Measurements from ENCODE around the gene WWC1. TPM values are rescaled to one million over a fixed set of nuclear protein-coding genes. Genes with fewer than 3 reads are reported as not detected.
A peak's percentile ranks its signal among the peaks of the same experiment; 100 is the strongest.
"Not testable (repeated sequence)": the region's sequence is repeated elsewhere in the genome, so short reads cannot be mapped to it uniquely, and the experiment has no call there.

Gene WWC1
- total RNA-seq, 2 experiments from 2014 or later, result 2.1 to 2.2 TPM

DNA sequence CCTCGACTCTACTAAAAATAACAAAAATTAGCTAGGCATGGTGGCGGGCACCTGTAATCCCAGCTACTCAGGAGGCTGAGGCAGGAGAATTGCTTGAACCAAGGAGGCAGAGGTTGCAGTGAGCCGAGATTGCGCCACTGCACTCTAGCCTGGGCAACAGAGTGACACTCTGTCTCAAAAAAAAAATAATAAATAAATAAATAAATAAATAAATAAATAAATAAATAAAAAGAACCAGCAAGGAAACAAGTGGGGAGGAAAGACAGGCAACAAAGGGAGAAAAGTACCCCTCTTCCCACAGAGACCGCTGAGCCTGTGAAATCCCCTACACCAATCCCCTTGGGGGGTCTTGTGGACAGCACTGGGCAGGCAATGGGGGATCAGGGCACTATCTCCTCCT is 4.6 kb upstream of the WWC1 start:
- intact Hi-C loops (cut with DNase I, micrococcal nuclease), result loop anchor here in 1 of 2 experiments (5.0 kb wide), 1 partner anchor 125 kb away; no protein-coding TSS in a partner anchor
- ATAC-seq, result not testable (repeated sequence)

DNA sequence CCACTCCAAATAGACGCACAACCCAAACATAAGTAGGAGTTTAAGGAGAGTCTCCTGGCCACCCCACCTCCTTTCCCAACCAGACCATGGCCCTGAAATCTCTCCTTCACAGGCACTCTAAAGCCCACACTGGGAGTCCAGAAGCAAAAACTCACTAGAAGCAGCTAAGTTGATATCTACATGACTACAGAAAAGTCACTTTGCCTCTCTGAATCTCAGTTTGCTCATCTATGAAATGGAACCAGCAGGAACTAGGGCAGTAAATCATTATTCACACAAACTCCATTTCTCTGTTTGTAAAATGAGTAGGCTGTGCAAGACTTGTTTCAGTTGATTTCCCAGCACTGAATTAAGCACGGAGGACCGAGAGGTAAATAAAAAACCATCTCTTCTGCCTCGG is 4.1 kb upstream of the WWC1 start:
- intact Hi-C loops (cut with DNase I, micrococcal nuclease), result loop anchor here in 1 of 2 experiments (5.0 kb wide), 1 partner anchor 125 kb away; no protein-coding TSS in a partner anchor
- Mint-ChIP-seq H3K4me1 (peaks cover 25% of the 10 kb centered on the region), H3K36me3 (ENCODE audit: low read depth) (no peaks in the 10 kb centered on the region), H3K9me3 (ENCODE audit: low read depth) (peaks cover 11% of the 10 kb centered on the region), H3K4me3 (no peak overlapping the region), H3K27me3 (peaks cover 27% of the 10 kb centered on the region), H3K27ac (no peak overlapping the region)
- ChIA-PET CTCF (no interaction called here), POLR2A (no interaction called here)
- ATAC-seq (no peak), DNase-seq (no peak)

More for the DNA sequence above, 4.6 kb upstream of the WWC1 start:
- Mint-ChIP-seq H3K9me3 (ENCODE audit: low read depth) (peaks cover 11% of the 10 kb centered on the region), H3K27me3 (peaks cover 29% of the 10 kb centered on the region), H3K4me1 (peaks cover 25% of the 10 kb centered on the region)
- H3K4me3 Mint-ChIP-seq; POLR2A ChIA-PET; H3K27ac Mint-ChIP-seq; H3K36me3 Mint-ChIP-seq (ENCODE audit: low read depth); CTCF ChIA-PET; DNase-seq: not testable (repeated sequence)

DNA sequence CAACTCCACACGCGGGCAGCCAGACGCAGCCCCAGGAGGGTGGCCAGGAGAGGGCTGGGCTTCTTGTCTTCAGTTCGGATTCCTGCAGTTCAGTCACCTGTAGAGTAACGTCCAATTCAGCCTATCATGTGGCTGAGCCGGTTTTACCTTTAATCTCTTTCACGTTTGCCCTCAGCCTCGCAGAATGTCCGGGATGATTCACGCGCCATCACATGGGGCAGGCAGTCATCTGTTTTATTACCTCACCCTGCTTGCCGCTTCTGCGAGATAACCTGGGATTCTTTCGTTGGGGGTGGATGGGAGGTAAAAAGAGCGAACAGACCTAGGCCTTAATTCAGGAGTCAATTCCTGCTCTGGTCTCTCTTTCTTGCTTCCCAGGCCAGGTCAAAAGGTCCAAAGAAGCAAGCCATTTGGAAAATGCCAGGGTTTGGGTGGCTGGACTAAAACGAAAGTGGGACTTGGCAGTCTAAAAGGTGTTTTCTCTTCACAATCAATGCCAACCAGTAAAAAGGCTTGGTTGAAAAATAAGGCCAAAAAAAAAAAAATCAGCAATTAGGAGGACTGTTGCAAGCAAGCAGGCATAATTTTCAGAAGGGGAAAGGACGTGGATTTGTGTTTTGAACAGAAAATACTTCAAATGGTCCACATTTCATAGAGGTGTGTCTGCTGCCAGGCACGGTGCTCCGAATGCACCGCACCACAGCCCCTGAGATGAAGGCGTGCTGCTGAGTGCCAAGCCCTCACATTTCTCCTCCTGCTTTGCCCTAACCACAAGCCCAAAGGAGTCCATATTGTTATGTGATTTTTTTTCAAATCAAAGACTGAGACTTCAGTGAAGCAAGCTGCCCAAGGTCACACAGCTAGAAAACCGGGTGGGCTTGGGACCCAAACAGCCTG is 2.8 kb upstream of the WWC1 start:
- H3K4me1 Mint-ChIP-seq, result peaks cover 25% of the 10 kb centered on the region
- DNase-seq, result no peak
- ATAC-seq, result no peak
- H3K9me3 Mint-ChIP-seq (ENCODE audit: low read depth), result peaks cover 11% of the 10 kb centered on the region
- no peaks in the 10 kb centered on the region for H3K36me3 Mint-ChIP-seq (ENCODE audit: low read depth)
- POLR2A ChIA-PET, result no interaction called here
- CTCF ChIA-PET, result no interaction called here
- no peak overlapping the region for H3K27ac Mint-ChIP-seq
- H3K4me3 Mint-ChIP-seq, result no peak overlapping the region
- H3K27me3 Mint-ChIP-seq, result peaks cover 37% of the 10 kb centered on the region
- intact Hi-C loops (cut with DNase I, micrococcal nuclease), result loop anchor here in 1 of 2 experiments (5.0 kb wide), 1 partner anchor 124 kb away; no protein-coding TSS in a partner anchor

DNA sequence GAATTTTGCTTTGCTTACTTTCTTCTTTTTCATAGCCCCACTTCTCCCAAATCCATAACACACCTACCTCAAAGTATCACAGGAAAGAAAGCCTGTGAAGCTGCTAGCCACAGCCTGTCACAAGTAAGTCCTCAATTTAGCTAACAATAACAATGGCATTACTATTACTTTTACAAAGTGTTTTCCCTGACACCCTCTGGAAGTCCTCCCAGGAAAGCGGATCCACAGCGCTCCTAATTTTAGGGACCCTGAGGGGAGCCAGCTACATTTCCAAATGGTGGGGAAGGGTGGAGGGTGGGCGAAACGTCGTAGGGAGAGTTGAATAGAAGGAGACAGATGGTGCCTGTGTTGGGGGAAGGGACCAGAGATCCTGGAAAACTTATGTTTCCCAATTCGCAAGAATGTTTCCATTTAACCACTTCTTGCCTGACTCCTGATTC is 523 bp upstream of the WWC1 start:
- H3K4me1 Mint-ChIP-seq, result peaks cover 25% of the 10 kb centered on the region

DNA sequence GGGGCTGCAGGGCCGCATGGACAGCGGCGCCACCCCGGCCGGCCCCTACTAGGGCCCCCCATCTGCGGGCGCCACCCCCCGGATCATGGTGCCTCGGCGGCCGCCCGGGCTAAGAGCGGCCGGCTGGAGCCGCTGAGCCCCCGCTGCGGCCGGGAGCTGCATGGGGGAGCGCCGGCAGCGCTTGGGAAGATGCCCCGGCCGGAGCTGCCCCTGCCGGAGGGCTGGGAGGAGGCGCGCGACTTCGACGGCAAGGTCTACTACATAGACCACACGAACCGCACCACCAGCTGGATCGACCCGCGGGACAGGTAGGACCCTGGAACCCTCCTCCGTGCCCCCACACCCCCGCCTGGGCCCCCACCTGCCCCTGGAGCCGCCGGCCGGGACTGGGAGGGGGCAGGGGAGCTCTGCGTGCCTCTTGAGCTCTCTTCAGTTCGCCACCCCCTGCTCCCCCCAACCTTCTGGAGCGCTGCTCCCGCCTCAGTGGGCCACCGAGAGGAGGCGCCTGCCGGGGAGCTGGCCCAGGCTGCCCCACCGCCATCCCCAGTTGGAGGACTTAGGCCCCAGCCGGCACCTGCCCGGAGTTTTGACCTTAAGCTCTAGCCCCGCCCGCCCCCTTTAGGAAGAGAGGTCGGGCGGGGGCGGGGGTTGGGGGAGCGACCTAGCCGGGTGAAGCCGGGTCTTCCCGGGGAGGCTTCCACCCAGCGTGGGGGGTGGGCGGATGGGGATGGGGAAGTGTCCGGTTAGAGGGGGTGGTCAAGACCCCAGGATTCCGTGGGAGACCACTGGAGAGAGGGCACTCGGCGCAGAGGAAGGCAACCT is 730 bp downstream of the WWC1 start:
- DNase-seq (peak; percentile 18), ATAC-seq (peak; percentile 14)
- no peak overlapping the region for H3K27ac Mint-ChIP-seq
- H3K36me3 Mint-ChIP-seq (ENCODE audit: low read depth), result no peaks in the 10 kb centered on the region
- ChIA-PET CTCF (interaction anchor here (0.5 to 0.8 kb wide), 2 partner anchors 24 to 179 kb away, joined by 3 read pairs; no protein-coding TSS in a partner anchor), POLR2A (no interaction called here)
- no peaks in the 10 kb centered on the region for H3K9me3 Mint-ChIP-seq (ENCODE audit: low read depth)
- peaks cover 16% of the 10 kb centered on the region for H3K4me1 Mint-ChIP-seq
- H3K27me3 Mint-ChIP-seq, result peaks cover 34% of the 10 kb centered on the region
- peak overlapping the region; percentile 28 for H3K4me3 Mint-ChIP-seq
- intact Hi-C loops (cut with DNase I, micrococcal nuclease), result loop anchor here in 1 of 2 experiments (5.0 kb wide), 1 partner anchor 195 kb away; the partner anchor contains the start of gene RARS1

More for the DNA sequence above, 523 bp upstream of the WWC1 start:
- no peaks in the 10 kb centered on the region for H3K9me3 Mint-ChIP-seq (ENCODE audit: low read depth)
- POLR2A ChIA-PET, result no interaction called here
- no peaks in the 10 kb centered on the region for H3K36me3 Mint-ChIP-seq (ENCODE audit: low read depth)
- peak overlapping the region; percentile 59 for H3K4me3 Mint-ChIP-seq
- peaks cover 39% of the 10 kb centered on the region for H3K27me3 Mint-ChIP-seq
- CTCF ChIA-PET, result interaction anchor here (0.7 kb wide), 1 partner anchor 14 kb away, joined by 3 read pairs; no protein-coding TSS in a partner anchor
- DNase-seq (no peak), ATAC-seq (no peak)
- H3K27ac Mint-ChIP-seq, result no peak overlapping the region
- intact Hi-C loops (cut with DNase I, micrococcal nuclease), result loop anchor here in 1 of 2 experiments (5.0 kb wide), 1 partner anchor 196 kb away; the partner anchor contains the start of gene RARS1

DNA sequence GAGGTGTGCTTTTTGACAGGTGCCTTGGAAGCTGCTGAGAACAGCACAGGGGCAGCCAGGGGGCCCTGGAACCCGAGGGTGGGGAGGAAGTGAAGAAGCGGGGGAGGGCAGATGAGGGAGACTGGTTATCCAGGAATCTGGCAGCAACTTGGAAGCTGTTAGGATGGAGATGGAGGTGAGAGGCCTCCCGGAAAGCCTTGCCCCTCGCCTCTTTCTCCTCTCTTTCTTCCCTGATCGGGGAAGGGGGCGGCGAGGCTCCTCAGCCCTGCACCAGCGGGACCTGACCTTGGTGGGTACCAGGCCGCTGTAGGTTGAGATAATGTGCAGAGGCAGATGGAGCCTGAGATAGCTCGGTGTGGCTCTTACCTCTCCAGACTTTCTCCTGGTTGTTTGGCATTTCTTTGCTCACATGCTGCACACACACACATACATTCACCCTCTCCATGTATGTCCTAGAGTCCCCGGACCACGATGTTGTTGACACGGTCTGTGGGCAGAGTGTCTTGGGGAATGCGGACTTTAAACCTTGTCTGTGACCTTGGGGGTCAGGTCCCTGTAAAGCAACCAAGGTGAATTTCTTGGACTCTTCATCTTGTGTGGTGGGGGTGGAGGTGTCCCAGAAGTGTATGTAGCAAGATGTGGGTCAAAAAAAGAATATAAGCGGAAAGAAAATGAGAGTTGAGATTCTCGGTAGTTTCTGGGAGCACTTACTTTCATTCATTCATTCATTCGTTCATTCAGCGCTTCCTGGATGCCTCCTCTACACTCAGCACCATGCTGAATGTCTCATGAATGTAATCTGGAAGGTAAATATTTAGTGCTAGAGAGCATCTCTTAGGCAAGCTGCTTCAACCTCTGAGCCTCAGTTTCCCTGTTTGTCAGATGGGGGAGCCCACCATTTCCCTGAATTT is 1.6 kb downstream of the WWC1 start:
- CTCF ChIA-PET, result interaction anchor here (0.5 to 0.8 kb wide), 2 partner anchors 23 to 180 kb away, joined by 3 read pairs; no protein-coding TSS in a partner anchor
- intact Hi-C loops (cut with DNase I, micrococcal nuclease), result loop anchor here in 1 of 2 experiments (5.0 kb wide), 1 partner anchor 194 kb away; the partner anchor contains the start of gene RARS1
- no peaks in the 10 kb centered on the region for H3K36me3 Mint-ChIP-seq (ENCODE audit: low read depth)
- H3K4me3 Mint-ChIP-seq, result peak overlapping the region; percentile 28
- POLR2A ChIA-PET, result no interaction called here
- ATAC-seq (no peak), DNase-seq (no peak)
- no peaks in the 10 kb centered on the region for H3K9me3 Mint-ChIP-seq (ENCODE audit: low read depth)
- peaks cover 11% of the 10 kb centered on the region for H3K4me1 Mint-ChIP-seq
- H3K27ac Mint-ChIP-seq, result no peak overlapping the region
- H3K27me3 Mint-ChIP-seq, result peaks cover 30% of the 10 kb centered on the region

DNA sequence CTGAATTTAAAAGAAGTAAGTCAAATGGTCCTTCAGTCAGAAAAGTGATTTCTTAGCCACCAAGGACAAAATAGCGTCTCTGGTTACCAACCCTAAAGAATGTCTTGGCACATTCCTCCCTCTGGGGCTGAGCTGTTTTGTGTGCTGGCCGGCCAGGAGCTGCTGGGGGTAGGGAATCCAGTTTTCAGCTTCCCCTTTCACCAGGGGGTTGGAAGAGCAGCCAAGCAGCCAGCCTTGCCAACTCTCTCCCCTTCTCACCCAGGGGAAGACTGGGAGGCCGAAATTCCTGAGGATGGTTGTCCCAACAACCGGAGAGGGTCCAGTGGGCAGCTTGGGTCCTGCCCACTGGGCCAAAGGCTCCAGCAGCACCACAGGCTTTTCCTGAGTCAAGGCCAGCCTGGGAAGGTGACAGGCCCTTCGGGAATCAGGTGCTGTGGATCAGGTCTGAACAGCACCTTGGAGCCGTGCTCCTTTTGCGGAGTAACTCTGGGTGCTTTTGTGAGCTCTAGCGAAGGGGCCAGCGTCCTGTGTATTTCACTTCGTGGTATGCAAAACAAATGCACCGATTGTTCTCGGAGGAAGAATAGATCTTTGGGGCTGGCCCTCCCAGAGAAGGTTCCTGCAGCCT is 4.2 kb downstream of the WWC1 start:
- H3K4me1 Mint-ChIP-seq, result peaks cover 5% of the 10 kb centered on the region
- H3K27me3 Mint-ChIP-seq, result peaks cover 24% of the 10 kb centered on the region
- ATAC-seq (no peak), DNase-seq (no peak)
- POLR2A ChIA-PET, result no interaction called here
- no peaks in the 10 kb centered on the region for H3K36me3 Mint-ChIP-seq (ENCODE audit: low read depth)
- H3K27ac Mint-ChIP-seq, result no peak overlapping the region
- H3K9me3 Mint-ChIP-seq (ENCODE audit: low read depth), result no peaks in the 10 kb centered on the region
- CTCF ChIA-PET, result no interaction called here
- intact Hi-C loops (cut with DNase I, micrococcal nuclease), result no loop called here
- H3K4me3 Mint-ChIP-seq, result no peak overlapping the region

DNA sequence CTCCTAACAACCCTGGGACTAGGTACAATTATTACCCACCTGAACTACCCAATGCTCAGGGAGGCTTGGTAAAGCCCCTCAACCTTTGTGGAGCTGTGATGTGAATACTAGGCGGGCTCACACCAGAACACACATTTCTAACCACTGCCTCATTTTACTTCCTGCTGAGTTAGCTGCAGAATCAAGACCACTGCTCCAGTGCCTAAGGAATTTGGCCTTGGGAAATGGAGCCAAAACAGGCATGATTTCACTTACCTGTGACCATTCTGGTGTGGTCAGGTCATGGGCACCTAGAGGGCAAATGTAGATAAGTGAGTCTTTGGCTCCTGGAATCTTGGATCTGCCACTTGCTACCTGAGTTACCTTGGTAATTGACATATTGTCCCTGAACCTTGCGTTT is 5.2 kb downstream of the WWC1 start:
- ChIA-PET CTCF (no interaction called here), POLR2A (no interaction called here)
- H3K9me3 Mint-ChIP-seq (ENCODE audit: low read depth), result no peaks in the 10 kb centered on the region
- no peaks in the 10 kb centered on the region for H3K36me3 Mint-ChIP-seq (ENCODE audit: low read depth)
- ATAC-seq (no peak), DNase-seq (no peak)
- no peak overlapping the region for H3K4me3 Mint-ChIP-seq
- no peaks in the 10 kb centered on the region for H3K4me1 Mint-ChIP-seq
- H3K27me3 Mint-ChIP-seq, result peaks cover 19% of the 10 kb centered on the region
- intact Hi-C loops (cut with DNase I, micrococcal nuclease), result no loop called here
- H3K27ac Mint-ChIP-seq, result no peak overlapping the region

DNA sequence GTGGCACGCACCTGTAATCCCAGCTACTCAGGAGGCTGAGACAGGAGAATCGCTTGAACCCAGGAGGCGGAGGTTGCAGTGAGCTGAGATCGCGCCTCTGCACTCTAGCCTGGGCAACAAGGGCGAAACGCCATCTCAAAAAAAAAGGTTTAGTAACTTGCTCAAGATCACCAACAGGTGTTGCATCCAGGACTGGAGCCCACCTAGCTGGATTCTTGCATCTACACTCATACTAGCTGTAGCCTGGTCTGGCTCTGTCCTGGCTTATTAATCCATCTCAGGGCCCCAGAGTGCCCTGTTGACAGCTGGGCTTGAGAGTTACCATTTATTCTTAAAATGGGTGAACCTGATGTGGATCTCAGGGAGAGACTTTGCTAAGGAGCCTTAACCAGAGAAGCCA is 7.5 kb downstream of the WWC1 start:
- Mint-ChIP-seq H3K9me3 (ENCODE audit: low read depth) (no peaks in the 10 kb centered on the region), H3K36me3 (ENCODE audit: low read depth) (no peaks in the 10 kb centered on the region), H3K27ac (no peak overlapping the region), H3K27me3 (peaks cover 6% of the 10 kb centered on the region), H3K4me3 (no peak overlapping the region), H3K4me1 (no peaks in the 10 kb centered on the region)
- ChIA-PET POLR2A (no interaction called here), CTCF (no interaction called here)
- intact Hi-C loops (cut with DNase I, micrococcal nuclease), result no loop called here
- no peak for ATAC-seq
- DNase-seq, result no peak

DNA sequence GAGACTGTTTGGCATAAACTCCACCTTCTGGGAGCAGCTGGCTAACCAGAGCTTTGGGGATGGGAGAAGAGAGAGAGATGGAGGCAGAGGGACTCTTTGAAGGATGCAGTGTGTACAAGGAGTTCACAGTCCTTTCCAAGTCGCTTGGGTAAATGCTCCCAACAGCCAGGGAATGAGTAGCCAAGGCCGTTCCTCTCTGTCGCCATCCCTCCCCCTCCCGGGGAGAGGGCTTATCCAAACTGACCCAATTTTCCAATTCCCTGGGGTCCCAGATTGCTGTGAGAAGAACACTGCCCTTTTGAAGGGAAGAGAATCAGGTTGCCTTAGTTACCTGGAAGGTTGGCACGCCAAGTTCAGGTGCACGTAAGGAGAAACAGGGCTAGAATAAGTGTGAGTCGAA is 7.9 kb downstream of the WWC1 start:
- ChIA-PET CTCF (no interaction called here), POLR2A (no interaction called here)
- Mint-ChIP-seq H3K27me3 (peaks cover 3% of the 10 kb centered on the region), H3K4me1 (no peaks in the 10 kb centered on the region), H3K4me3 (no peak overlapping the region), H3K36me3 (ENCODE audit: low read depth) (no peaks in the 10 kb centered on the region), H3K9me3 (ENCODE audit: low read depth) (no peaks in the 10 kb centered on the region), H3K27ac (no peak overlapping the region)
- no peak for ATAC-seq
- no peak for DNase-seq
- intact Hi-C loops (cut with DNase I, micrococcal nuclease), result no loop called here

Data from activated CD4-positive, alpha-beta T cell treated with anti-CD3 and anti-CD28 coated beads for 36 hours (primary cell).